Activated T-cell treated with anti-CD3 and anti-CD28 coated beads for 1 hour (primary cell): ENCODE measurements around the gene MB.

Experiments used
- DNase-seq: peaks from one replicate; pipeline ENCODE4 v3.0.0-alpha.2; 2020; ENCODE audit warnings: low read depth

Gene MB

DNA sequence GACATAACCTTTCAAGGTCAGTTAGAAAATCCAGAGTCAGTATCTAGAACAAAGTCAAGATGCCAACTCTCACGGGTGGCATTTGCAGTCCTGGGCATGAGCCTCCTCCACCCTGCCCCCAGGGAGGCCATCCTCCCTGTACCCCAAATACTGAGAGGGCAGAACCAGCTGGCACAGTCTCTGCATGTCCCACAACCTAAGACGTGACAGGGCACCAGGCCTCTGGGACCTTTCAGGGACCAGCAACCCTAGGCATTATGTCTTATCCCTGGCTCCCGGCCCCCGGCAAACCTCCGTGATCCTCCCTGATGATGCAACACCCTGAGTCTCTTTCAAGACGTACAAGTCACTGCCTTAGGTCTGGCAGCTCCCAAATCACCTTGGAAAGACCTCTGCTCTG lies 2.0 kb downstream of the MB start:
- no peak for DNase-seq

DNA sequence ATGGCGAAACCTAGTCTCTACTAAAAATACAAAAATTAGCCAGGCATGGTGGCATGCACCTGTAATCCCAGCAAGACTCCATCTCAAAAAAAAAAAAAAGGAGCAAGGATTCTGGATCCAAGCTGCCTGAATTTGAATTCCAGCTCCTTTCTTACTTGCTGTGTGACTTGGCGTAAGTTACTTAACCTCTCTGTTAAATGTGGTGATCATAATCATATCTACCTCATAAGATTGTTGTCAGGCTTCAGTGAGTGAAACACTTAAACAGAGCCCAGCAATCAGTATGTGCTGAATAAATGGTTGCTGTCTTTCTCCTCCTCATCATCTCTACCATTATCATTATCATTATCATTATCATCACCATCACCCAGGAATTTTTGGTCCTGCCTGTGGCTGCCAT lies 2.7 kb downstream of the MB start:
- no peak for DNase-seq

DNA sequence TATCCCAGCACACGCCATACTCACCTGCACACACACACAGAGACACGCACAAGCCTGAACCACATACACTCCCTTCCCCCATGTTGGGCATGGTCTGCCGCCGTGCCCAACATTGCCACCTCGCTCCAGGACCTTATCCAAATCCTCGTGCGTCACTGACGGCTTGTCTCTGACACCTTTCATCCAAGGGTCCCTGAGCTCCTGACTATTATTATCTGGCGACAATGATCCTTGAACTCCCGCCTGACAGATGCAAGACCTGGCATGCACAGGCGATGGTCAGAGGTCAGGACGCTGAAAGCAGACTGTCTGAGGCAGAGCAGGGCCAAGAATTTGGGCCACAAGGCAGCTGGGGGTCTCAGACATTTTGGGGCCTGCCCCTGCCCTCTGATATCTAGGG lies 4.2 kb downstream of the MB start:
- DNase-seq = no peak

DNA sequence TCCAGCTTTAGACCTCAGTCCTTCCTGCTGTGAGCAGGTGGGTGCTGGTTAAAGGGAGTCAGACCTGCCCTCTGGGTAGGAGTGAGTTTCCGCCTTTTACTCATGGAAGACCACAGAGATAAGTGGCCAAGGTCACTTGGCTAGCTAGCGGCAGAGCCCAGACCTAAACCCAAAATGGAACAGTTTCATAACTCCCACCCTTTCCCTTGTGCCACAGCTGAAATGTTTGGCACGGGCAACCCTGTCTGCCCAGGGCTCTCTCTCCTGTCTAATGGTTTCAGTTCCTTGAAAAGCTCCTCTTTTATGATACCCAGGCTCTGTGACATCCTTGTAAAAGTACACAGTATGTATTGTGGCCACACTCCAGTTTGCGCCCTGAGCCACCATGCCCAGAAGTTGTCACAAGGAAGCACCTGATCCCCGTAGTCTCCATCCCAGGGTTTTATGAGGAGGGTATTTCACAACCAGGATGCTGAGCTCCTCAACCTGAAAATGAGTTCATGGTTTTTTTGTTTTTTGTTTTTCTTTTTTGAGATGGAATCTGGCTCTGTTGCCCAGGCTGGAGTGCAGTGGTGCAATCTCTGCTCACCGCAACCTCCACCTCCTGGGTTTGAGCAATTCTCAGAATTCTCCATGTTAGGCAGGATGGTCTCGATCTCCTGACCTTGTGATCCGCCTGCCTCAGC lies 5.1 kb downstream of the MB start:
- DNase-seq = no peak

DNA sequence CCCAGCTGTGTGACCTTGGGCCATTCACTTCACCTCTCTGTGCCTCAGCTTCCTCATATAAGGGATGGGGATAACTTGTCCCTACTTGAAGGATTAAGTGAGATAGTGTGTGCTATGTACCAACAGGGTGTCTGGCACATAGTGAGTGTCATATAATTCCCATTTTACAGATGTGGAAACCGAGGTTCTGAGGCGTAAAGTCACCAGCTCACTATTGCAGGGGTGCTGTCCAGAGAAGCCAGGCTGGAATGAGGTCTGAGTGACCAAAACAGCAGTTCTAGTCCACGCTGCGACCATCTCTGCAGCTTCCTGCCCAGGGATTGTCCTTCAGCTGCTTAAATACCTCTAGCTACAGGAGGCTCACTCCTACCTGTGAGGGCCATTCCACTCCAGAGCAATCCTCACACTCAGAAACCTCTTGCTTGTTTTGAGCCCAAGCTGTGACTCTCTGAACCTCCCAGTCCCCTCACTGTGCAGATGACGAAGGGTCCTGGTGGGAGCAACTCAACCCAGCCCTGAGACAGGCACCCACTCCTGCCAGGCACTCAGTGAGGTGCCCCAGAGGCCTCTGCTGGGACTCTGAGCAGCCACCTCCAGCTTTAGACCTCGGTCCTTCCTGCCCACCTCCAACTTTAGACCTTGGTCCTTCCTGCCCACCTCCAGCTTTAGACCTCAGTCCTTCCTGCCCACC lies 5.8 kb downstream of the MB start:
- DNase-seq = no peak

DNA sequence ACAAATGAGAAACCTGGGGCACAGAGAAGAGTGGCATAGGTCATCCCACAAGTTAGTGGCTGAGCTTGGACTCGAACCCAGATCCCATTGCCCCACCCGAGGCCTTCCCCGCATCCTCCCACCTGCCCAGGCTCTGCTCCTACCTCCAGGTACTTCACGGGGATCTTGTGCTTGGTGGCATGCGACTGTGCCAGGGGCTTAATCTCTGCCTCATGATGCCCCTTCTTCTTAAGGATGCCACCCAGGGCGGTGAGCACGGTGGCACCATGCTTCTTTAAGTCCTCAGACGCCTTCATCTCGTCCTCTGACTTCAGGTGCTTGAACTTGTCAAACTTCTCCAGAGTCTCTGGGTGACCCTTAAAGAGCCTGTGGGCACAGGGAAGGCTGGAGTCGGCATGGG lies 6.4 kb downstream of the MB start:
- DNase-seq = no peak

DNA sequence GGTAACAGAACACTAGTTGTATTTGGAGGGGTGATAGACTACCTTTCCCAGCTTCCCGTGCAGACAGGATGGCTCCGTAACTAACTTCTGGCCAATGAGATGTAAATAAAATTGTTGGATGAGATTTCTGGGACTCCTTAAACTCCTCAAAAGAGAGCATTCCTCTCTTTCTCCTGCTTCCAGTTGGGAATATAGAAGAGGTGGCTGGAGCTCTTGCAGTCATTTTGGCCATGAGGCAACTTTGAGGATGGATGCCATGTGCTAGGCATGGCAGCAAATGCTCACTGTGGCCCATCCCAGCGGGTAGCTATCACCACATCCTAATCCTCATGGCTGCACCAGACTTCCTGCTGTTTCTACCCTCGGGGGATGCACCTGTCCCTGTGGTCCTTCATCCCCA lies 7.4 kb downstream of the MB start:
- DNase-seq = no peak

DNA sequence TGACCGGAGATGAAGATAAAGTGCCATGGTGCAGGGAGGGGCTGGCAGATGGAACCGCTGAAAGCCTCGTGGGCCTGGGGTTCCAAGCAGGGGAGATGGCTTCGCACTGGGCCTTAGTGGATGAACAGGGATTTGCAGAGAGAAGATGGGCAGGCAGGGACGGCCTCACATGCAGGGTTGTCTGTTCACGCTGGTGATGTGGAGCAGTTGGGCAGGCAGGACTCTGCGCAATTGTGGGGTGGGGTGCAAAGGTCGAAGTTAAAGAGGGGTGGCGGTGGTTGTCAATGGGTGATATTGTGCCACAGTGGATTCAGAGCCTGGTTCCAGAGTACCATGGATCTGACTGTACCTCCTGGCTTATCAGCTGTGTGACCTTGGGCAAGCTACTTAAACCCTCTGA lies 7.9 kb downstream of the MB start:
- DNase-seq = no peak

DNA sequence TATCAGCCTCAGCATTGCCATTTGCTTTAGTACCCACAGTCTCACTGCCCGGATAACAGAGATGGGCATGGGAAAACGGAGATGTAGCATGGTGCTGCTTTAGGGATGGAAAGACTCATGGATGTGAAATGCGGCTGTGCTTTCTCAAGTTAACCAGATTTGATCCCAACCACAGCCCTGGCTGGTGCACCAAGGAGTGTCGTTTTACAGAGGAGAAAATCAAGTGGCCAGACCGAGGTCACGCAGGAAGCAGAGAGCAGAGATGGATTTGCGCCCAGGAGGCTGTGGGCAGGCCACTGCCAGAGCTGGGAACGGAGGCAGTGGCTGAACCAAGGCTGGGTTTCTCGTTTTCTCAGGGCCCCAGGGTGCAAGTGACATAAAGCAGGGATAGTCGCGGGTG lies 9.0 kb downstream of the MB start:
- no peak for DNase-seq

DNA sequence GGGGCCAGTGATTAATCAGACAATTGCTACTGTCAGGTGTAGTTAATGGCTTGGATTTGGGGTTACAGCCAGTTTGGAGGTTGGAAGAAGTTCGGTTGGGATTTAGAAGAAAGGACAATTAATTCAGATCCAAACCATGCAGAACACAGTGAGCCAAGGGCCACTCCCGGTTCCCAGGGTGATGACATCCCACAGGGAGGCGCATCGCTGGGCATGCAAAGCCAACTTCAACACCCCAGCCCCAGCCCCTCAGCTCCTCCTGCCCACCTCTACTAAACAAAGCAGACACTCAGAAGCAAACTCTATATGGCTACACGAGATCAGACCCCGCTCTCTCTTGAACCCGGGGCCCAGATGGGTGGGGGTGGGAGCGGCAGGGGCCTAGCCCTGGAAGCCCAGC lies 10.2 kb downstream of the MB start:
- no peak for DNase-seq

DNA sequence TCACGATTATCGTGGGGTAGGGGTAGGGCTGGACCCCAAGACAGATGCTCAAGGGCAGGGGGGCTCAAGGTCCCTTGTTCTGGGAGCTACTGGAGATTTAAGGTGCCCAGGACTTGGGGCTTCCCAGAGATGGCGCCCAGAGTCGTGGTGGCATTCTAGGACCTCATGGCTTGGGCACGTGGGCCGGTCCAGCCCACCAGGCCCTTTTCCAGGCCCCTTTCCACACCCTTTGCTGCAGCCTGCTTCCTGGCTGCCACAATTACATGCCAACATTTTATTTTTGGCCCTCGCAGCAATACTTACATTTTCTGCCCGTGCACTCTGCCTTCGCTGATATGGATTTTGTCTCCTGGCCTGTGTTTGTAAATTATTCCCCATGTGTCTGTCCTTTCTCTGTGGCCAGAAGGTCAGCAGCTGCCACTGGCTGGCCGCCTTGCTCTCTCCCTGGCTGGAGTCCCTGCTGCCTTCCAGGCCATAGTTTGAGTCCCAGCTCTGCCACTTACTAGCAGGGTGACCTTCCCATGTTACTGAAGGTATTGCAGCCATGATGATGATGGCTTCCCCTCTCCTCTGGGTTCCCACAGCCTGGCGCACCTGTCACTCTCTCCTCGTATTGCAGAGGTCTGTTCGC lies 11.2 kb downstream of the MB start:
- no peak for DNase-seq

DNA sequence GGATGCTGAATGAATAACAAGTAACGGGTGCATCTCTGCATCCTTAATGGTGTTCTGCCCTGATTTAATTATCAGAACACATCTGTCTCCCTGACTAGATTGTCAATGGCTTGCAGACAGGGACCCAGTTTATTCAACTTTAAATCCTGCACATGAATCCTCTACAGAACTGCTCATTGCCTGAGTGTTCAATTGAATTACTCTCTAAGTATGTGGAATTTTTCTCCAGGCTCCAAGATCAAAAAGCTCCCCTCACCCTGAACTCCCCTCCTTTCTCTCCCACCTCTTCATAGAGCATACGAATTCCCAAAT lies 11.8 kb downstream of the MB start:
- no peak for DNase-seq

DNA sequence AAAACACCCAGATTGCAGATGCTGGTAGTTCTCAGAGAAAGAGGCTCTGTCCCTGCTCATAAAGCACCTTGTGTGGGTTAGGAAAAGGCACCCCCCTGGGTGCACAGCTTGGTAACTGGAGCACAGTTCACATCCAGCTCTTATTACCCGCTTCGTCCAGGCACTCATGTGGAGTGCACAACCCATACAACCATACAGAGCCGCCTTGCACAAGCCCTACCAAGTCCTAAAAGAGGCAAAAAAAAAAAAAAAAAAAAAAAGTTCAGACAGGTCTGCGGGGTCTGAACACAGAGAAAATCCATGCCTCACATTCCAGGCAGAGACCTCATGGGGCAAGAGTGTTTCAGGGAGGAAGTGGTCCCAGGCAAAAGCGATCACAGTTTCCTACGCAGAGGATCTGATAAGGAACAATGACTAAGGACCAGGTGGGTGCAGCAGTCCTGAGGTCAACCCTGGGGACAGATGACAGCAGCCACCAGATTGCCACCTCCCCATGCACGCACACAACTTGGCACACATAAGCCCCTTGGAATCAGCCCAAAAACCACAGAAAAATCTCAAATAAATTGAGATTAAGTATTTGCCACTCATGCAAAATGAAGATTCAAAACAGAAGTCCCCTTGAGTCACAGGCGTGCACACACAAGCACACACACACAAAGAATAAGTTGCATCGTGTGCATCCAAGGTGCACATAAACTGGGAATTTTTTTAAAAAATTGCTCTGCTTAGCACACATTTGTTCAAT lies 12.3 kb downstream of the MB start:
- DNase-seq = no peak

DNA sequence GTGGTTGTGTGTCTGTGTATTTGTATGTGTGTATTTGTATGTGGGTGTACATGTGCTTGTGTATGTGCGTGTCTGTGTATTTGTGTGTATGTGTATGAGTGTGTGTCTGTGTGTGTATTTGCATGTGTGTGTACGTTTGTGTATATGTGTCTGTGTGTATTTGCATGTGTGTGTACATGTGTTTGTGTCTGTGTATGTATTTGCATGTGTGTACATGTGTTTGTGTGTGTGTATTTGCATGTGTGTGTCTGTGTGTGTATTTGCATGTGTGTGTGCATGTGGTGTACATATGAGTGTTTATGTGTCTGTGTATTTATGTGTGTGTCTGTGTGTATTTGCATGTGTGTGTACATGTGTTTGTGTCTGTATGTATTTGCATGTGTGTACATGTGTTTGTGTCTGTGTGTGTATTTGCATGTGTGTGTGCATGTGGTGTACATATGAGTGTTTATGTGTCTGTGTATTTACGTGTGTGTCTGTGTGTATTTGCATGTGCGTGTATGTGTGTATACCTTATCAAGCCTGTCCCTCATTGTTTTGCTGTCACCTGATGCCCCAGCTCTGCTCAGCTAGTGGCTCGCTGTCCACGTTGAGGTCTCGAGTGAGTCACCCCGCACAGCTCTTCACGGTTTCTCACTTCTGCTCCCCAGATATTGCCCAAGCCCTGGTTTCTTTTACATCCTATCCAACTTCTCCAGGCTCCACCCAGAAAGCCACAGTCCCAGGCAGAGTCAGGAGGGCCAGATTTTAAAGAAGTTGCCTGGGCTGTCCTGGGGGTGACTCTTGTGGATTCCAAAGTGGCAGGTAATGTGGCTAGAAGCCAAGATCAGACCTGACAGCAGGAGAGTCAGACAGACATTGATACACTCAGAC lies 15.2 kb downstream of the MB start:
- no peak for DNase-seq

DNA sequence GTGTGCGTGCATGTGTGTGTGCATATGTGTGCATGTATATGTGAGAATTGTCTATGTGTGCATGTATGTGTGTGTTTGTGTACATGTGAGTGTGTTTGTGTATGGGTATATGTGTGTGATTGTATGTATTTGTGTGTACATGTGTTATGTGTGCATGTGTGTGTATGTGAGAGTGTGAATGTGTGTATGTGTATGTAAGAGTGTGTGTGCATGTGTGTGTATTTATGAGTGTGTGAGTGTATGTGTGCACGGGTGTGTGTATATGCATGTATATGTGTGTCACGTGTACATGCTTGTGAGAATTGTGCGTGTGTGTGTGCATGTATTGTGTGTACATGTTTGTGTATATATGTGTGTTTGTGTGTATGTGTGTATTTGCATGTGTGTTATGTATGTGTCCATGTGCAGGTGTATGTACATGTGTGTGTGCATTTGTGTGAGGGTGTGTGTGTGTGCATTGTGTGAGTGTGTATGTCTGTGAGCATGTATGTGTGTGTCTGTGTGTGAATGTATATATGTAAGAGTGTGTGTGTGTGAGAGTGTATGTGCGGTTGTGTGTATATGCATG lies 16.0 kb downstream of the MB start:
- DNase-seq = no peak

DNA sequence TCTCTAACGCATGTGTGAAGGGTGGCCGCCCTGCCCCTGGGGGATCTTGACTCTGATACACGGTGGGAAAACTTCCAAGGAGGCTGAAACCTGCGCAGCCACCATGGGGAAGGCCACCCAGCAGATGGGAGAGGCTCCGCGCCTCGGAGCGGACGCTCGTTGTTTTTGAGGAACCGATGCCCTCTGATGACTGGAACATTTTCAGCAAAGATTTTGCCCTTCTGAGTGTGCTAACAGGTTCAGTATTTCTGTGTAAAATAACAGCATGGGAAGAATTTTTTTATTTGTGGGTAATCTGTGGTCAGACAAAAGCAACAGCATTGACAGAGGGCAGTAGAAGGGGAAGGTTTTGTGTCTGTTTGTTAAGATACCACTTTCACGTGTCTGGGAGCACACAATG lies 16.7 kb downstream of the MB start:
- DNase-seq = no peak

DNA sequence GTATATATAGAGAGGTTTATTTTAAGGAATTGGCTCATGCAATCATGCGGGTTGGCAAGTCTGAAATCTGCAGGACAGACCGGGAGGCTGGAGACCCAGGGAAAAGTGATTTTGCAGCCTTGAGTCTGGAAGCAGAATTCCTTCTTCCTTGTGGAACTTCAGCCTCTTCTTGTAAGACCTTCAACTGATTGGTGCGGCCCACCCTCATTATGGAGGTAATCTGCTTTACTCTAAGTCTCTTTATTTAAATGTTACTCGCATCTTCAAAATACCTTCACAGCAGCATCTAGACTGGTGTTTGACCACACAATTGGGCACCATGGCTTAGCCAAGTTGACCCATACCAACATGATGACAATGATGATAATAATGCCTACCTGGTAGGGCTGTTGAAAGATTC lies 17.8 kb downstream of the MB start:
- DNase-seq = no peak

DNA sequence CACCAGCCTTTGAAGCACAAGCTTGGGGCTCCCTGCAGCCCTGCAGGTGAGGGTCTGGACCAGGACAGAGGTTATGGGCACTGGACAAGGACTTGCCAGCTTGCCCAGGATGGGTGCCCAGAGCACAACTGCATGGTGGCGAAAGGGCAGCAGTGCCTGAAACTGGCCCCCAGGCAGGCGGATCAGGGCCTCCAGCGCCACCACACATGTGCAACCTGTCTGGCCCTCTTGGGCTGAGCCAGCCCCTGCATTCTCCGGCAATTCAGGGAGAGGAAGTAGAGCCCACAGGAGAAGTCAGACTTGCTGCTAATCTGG lies 18.8 kb downstream of the MB start:
- no peak for DNase-seq

DNA sequence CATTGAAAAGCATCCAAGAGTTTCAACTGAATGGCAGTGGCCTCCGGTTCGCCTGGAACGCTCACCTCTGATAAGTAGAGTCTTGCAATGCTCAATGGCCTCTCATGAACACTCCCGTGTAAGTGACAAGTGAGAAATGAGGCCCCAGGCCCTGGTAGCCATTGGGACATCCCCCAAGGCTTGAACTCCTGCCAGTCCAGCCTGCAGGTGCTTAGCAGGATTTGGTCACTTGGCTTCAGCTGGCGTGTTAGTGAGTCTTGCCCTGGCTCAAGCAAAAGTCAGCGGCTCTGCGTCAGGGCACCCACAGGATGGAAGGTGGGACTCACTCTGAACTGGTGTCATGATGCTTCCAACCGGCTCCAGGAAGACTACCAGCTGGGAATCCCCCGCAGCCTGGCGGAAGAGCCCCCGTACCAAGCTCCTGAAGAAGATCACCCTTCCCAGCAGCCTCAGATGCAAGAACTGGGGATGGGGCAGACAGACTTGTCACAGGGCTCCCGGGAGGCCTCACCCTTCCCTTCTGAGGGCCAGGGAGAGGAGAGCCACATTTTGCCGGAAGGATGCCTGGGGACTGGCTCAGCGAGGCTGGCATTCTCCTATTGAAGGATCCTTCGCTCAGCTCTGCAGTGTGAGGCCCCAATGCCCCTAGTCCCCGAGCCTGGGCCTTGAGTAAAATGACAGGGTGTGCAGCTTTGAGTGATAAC lies 19.3 kb downstream of the MB start:
- DNase-seq = no peak

DNA sequence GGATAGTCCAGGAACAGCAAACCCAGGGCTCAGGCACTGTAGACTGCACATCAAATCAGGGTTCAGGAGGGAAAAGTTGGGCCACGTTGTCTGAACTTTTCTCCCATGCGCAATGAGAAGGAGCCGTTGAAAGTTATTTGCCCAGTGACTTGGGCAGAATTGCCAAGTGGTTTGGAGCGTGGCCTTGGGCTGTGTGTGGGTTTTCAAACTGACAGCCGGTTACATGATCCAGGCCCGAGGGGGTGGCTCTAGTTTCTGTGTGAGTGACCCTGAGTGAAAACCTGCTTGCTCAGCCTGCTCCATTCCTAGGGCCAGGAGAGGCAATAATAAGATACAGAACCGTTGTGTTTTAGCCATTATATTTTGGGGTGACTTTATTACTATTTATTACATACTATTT lies 20.3 kb downstream of the MB start:
- no peak for DNase-seq

DNA sequence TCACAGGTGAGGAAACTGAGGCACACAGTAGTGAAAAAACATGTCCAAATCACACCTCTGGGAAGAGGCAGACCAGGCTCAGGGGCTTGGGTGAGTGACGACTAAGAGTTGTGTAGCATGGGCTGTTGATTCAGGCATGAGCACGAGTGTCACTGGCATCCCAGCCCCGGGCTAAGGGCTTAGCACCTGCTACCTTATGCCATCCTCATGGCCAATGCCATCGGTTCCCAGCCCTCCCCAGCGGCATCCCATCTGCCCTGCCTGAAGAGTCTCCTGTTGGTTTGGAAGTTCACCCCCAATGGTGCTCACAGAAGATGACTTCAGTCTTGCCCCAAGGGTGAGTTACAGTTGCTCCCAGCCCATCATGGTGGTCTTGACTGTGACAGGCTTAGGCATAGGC lies 22.4 kb downstream of the MB start:
- no peak for DNase-seq
